RPMI8226 (cell line): ENCODE measurements around the gene PARVA.
"Not testable (repeated sequence)": the region's sequence is repeated elsewhere in the genome, so short reads cannot be mapped to it uniquely, and the experiment has no call there.

Experiments used
- DNase-seq: peaks from one replicate; pipeline ENCODE4 v3.0.0-alpha.2; 2015

PARVA gene

GRCh38 chr11:12377106-12377823 lies at the start of gene PARVA:
TSS of gene PARVA (plus strand) at chr11:12377571. CDS start at chr11:12377648, 77 bp downstream.
- DNase-seq: no peak

DNA sequence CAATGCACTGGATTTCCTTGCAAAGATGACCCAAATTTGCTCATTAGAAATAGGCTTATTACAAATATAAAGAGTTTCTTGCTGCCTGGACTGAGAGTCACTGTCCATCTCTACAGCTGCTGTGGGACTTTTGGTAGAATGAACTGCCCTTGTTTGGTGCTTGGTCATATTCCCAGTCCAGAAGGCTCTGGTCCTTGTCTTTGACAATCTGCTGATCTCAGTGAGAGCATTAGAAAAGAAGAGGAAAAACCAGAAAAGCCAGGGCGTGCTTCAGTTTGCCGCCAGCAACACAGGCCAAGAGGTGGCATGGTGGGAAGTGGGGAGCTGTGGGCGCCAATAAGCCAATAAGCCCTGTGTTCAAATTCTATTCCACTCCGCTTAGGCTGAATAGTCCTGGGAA lies 48.2 kb upstream of the PARVA start:
- no peak for DNase-seq

GRCh38 chr11:12329797-12330196 lies 47.6 kb upstream of the PARVA start:
- no peak for DNase-seq

GRCh38 chr11:12330485-12331231 lies 46.7 kb upstream of the PARVA start:
- DNase-seq: no peak

- peak; percentile 71 for DNase-seq
Observed at GRCh38 chr11:12331239-12331874, 46.0 kb upstream of the PARVA start.

GRCh38 chr11:12343526-12343925 lies 33.8 kb upstream of the PARVA start:
- no peak for DNase-seq

- no peak for DNase-seq
Observed at GRCh38 chr11:12353534-12353933, 23.8 kb upstream of the PARVA start.

- no peak for DNase-seq
Observed at GRCh38 chr11:12354750-12355545, 22.4 kb upstream of the PARVA start.

GRCh38 chr11:12356944-12357655 lies 20.3 kb upstream of the PARVA start:
- DNase-seq: no peak

- DNase-seq: not testable (repeated sequence)
Observed at GRCh38 chr11:12357697-12358096, 19.7 kb upstream of the PARVA start.

- no peak for DNase-seq
Observed at GRCh38 chr11:12358302-12359188, 18.8 kb upstream of the PARVA start.

DNA sequence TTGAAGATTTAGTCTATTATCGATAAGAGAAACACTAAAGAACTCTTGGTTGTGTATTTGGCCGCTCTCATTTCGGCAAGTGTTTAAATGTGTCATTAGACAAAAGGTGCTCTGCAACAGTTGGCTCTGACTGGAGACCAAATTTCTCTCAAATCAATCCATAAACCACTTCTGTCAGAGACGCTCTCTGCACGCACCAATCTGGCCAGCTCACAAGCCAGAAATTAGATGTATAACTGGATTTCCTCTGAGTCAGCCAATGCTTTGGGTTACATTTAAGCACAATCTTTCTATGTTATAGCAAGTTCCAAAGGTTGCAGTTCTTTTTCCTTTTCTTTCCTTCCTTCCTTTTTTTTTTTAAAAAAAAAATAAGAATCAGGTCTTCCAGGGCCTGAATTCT lies 17.6 kb upstream of the PARVA start:
- no peak for DNase-seq

- no peak for DNase-seq
Observed at GRCh38 chr11:12361682-12362081, 15.7 kb upstream of the PARVA start.

DNA sequence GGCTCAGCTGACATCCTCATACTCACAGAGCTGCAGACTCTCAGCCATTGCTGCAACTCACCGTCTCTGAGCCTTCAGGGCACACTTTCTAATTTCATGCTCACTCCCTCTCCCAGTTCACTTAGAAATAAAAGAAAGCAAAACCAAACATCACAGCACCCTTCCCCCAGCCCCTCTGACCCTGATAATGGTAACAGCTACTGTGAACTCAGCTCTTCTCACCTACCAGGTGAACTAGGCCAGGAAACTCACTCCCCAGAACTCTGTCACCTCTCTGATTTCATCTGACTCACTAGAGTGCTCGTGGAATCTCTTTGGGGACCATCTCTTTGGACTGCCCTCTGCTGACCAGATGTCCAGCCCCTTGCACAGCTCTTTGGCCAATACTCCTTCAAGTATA lies 14.5 kb upstream of the PARVA start:
- no peak for DNase-seq

GRCh38 chr11:12363373-12363772 lies 14.0 kb upstream of the PARVA start:
- no peak for DNase-seq

DNA sequence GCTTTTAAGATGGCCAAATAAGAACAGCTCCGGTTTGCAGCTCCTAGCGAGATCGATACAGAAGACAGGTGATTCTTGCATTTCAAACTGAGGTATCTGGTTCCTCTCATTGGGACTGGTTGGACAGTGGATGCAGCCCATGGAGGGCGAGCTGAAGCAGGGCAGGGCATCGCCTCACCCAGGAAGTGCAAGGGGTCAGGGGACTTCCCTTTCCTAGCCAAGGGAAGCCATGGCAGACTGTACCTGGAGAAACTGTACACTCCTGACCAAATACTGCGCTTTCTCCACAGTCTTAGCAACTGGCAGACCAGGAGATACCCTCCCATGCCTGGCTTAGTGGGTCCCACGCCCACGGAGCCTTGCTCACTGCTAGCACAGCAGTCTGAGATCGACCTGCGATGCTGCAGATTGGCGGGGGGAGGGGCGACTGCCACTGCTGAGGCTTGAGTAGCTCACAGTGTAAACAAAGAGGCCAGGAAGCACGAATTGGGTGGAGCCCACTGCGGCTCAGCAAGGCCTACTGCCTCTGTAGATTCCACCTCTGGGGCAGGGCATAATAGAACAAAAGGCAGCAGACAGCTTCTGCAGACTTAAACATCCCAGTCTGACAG lies 11.3 kb upstream of the PARVA start:
- peak; percentile 55 for DNase-seq

GRCh38 chr11:12367057-12367456 lies 10.3 kb upstream of the PARVA start:
- not testable (repeated sequence) for DNase-seq

DNA sequence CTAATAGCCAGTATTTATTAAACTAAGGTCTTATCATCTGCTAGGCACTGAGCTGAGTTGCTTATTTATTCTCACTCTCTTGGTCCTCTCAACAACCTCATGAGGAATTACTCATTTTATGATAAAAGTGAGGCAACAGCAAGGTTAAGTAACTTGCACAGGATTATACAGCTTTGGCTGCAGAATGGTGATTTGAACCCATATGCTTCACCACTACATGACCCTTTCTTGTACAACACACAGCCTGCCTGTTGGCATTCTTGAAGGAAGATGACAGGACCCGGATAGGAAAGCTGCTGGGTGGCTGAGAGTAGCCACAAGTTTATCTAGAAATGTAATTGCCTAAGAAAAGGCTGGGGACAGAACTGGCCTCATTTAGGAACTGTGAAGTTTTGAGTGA lies 5.3 kb upstream of the PARVA start:
- no peak for DNase-seq

GRCh38 chr11:12375720-12376119 lies 1.7 kb upstream of the PARVA start:
- DNase-seq: no peak

GRCh38 chr11:12376259-12377081 lies 901 bp upstream of the PARVA start:
- DNase-seq: no peak
